CD4-positive, alpha-beta T cell treated with Interleukin-4 for 1 hour (primary cell): ENCODE measurements around the gene DNPH1.

Source experiments
- DNase-seq, 2 donors: peaks; one replicate each; pipeline ENCODE4 v3.0.0-alpha.2; 2020 to 2022

DNPH1 gene

GRCh38 chr6:43228951-43229802, at the start of gene DNPH1:
Gene DNPH1, minus strand, starts transcription at chr6:43229481. Its CDS starts 25 bp downstream, at chr6:43229456.
- DNase-seq = peak; percentile 76 to 82

- DNase-seq = no peak
Measured at GRCh38 chr6:43278524-43279078, 49.3 kb upstream of the DNPH1 start.

GRCh38 chr6:43277643-43278523, 48.6 kb upstream of the DNPH1 start:
- DNase-seq = no peak

GRCh38 chr6:43277306-43277642, 48.0 kb upstream of the DNPH1 start:
- no peak for DNase-seq

- DNase-seq = no peak
Measured at GRCh38 chr6:43276577-43277305, 47.5 kb upstream of the DNPH1 start.

GRCh38 chr6:43275801-43276576, 46.7 kb upstream of the DNPH1 start:
- peak; percentile 48 to 49 for DNase-seq

- DNase-seq = peak; percentile 13 to 32
Measured at GRCh38 chr6:43274916-43275597, 45.8 kb upstream of the DNPH1 start.

GRCh38 chr6:43274127-43274915, 45.0 kb upstream of the DNPH1 start:
- DNase-seq = no peak

GRCh38 chr6:43273707-43274106, 44.4 kb upstream of the DNPH1 start:
- no peak for DNase-seq

- DNase-seq = no peak
Measured at GRCh38 chr6:43271944-43272343, 42.7 kb upstream of the DNPH1 start.

- DNase-seq = peak in 1 of 2 donors; percentile 30
Measured at GRCh38 chr6:43271103-43271815, 42.0 kb upstream of the DNPH1 start.

- DNase-seq = peak; percentile 24 to 43
Measured at GRCh38 chr6:43269273-43270007, 40.2 kb upstream of the DNPH1 start.

GRCh38 chr6:43268782-43269272, 39.5 kb upstream of the DNPH1 start:
- DNase-seq = no peak

- no peak for DNase-seq
Measured at GRCh38 chr6:43268355-43268700, 39.0 kb upstream of the DNPH1 start.

GRCh38 chr6:43267619-43268354, 38.5 kb upstream of the DNPH1 start:
- no peak for DNase-seq

- no peak for DNase-seq
Measured at GRCh38 chr6:43265564-43265963, 36.3 kb upstream of the DNPH1 start.

- no peak for DNase-seq
Measured at GRCh38 chr6:43264599-43265145, 35.4 kb upstream of the DNPH1 start.
